ENCODE measurements around the gene ZNF486. TPM values are rescaled to one million over a fixed set of nuclear protein-coding genes. Genes with fewer than 3 reads are reported as not detected.
"Not testable (repeated sequence)": the region's sequence is repeated elsewhere in the genome, so short reads cannot be mapped to it uniquely, and the experiment has no call there.

ZNF486 gene
- total RNA-seq, 1 donor from 2014 or later = 1.1 TPM

DNA sequence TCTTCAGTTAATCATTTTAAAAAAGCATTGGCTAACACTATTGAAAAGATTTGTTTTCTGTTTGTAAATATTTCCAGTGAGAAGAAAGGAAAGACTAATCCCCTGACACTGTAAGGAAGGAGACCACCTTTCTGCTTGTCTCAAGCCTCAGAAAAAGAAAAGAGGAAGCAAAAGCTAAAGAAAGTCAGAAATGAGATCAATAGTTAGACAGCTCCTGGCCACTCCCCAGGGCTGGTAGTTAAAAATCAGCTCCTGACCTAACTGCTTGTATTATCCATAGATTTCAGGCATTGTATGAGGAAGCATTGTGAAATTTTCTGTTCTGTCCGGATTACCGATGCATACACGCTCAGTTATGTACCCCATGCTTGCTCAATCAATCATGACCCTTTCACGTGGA lies 76.6 kb downstream of the ZNF486 start:
- Histone ChIP-seq H3K36me3 (no peaks in the 10 kb centered on the region), H3K4me3 (no peak overlapping the region), H3K4me1 (no peaks in the 10 kb centered on the region), H3K27me3 (no peaks in the 10 kb centered on the region), H3K9me3 (no peaks in the 10 kb centered on the region), H3K27ac (no peak overlapping the region)
- TF ChIP-seq, protein P1, sequence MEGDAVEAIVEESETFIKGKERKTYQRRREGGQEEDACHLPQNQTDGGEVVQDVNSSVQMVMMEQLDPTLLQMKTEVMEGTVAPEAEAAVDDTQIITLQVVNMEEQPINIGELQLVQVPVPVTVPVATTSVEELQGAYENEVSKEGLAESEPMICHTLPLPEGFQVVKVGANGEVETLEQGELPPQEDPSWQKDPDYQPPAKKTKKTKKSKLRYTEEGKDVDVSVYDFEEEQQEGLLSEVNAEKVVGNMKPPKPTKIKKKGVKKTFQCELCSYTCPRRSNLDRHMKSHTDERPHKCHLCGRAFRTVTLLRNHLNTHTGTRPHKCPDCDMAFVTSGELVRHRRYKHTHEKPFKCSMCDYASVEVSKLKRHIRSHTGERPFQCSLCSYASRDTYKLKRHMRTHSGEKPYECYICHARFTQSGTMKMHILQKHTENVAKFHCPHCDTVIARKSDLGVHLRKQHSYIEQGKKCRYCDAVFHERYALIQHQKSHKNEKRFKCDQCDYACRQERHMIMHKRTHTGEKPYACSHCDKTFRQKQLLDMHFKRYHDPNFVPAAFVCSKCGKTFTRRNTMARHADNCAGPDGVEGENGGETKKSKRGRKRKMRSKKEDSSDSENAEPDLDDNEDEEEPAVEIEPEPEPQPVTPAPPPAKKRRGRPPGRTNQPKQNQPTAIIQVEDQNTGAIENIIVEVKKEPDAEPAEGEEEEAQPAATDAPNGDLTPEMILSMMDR (IDR thresholded peaks at IDR 0.05) = no peak
- intact Hi-C loops (cut with DNase I) = no loop called here
- DNase-seq (ENCODE audit: low spot score in 2 of 2) = no peak

DNA sequence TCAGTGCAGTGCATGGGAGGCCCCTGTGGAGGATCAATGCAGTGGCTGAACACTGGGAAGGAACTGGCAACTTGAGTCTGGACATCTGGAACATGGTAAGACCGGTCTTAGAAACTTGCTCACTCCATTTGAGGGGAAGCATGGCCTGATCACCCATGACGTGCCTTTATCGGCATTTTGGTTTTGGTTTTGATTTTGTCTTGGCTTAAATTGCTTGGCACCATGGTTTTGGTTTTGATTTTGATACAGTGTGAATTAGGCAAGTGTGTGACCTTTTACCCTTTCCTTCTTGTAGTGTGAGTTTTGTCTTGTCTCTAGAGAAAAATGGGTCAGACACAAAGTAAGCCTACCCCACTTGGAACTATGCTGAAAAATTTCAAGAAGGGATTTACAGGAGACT lies 77.3 kb downstream of the ZNF486 start:
- no peaks in the 10 kb centered on the region for H3K36me3 ChIP-seq
- TF ChIP-seq, protein P1 (IDR thresholded peaks at IDR 0.05) = no peak
- H3K27me3 ChIP-seq = no peaks in the 10 kb centered on the region
- intact Hi-C loops (cut with DNase I) = no loop called here
- H3K27ac ChIP-seq = no peak overlapping the region
- DNase-seq (ENCODE audit: low spot score in 2 of 2) = no peak
- H3K4me1 ChIP-seq = no peaks in the 10 kb centered on the region
- H3K4me3 ChIP-seq = no peak overlapping the region
- H3K9me3 ChIP-seq = no peaks in the 10 kb centered on the region

DNA sequence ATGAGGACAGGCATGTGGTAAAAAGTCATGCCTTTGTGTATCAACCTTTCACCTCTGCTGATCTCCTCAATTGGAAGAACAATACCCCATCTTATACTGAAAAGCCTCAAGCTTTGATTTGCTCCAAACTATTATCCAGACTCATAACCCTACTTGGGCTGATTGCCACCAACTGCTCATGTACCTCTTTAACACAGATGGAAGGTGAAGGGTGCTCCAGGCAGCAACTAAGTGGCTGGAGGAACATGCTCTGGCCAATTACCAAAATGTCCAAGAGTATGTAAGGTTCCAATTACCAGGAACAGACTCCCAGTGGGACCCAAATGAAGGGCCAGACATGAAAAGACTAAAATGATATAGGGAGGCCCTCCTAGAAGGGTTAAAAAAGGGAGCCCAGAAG lies 78.3 kb downstream of the ZNF486 start:
- TF ChIP-seq, protein P1 (IDR thresholded peaks at IDR 0.05) = no peak
- no peak for DNase-seq (ENCODE audit: low spot score in 2 of 2)
- no peak overlapping the region for H3K27ac ChIP-seq
- intact Hi-C loops (cut with DNase I) = no loop called here
- no peaks in the 10 kb centered on the region for H3K4me1 ChIP-seq
- H3K36me3 ChIP-seq = no peaks in the 10 kb centered on the region
- H3K4me3 ChIP-seq = no peak overlapping the region
- no peaks in the 10 kb centered on the region for H3K27me3 ChIP-seq
- H3K9me3 ChIP-seq = no peaks in the 10 kb centered on the region

DNA sequence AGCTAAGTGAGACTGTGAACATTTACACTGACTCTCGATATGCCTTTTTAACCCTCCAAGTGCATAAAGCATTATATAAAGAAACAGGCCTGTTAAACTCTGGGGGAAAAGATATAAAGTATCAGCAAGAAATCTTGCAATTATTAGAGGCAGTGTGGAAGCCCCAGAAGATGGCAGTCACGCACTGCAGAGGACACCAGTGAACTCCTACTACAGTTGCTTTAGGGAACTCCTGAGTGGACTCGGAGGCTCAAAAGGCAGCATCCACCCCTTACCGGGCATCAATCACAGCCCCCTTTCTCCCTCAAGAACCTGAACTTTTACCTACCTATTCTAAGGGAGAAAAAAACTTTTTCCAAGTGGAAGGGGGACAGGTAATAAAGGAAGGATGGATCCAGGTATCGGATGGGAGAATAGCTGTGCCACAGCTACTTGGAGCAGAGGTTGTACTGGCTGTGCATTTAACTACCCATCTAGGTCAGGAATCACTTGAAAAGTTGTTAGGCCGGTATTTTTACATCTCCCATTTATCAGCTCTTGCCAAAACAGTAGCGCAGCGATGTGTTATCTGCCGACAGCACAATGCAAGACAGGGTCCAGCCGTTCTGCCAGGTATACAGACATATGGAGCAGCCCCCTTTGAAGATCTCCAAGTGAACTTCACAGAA lies 80.1 kb downstream of the ZNF486 start:
- Histone ChIP-seq H3K27ac (no peak overlapping the region), H3K4me1 (no peaks in the 10 kb centered on the region), H3K9me3 (no peaks in the 10 kb centered on the region), H3K36me3 (no peaks in the 10 kb centered on the region), H3K27me3 (no peaks in the 10 kb centered on the region), H3K4me3 (no peak overlapping the region)
- DNase-seq (ENCODE audit: low spot score in 2 of 2) = no peak
- intact Hi-C loops (cut with DNase I) = no loop called here
- TF ChIP-seq, protein P1 (IDR thresholded peaks at IDR 0.05) = peak in 1 of 3 experiments; percentile 14

DNA sequence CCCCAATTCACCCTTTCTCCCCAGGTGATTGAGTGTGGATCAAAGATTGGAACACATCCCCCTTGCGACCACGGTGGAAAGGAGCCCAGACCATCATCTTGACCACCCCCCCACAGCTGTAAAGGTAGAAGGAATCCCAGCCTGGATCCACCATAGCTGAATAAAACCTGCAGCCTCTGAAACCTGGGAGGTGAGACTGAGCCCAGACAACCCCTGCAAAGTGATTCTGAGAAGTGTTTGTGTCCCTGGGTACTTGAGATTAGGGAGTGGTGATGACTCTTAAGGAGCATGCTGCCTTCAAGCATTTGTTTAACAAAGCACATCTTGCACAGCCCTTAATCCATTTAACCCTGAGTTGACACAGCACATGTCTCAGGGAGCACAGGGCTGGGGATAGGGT lies 81.2 kb downstream of the ZNF486 start:
- H3K27ac ChIP-seq; H3K27me3 ChIP-seq; H3K4me3 ChIP-seq; DNase-seq (ENCODE audit: low spot score in 2 of 2); H3K36me3 ChIP-seq; H3K4me1 ChIP-seq; intact Hi-C loops (cut with DNase I); H3K9me3 ChIP-seq: not testable (repeated sequence)

Other genes starting within 250 kb of the ZNF486 start
- 1.1 TPM for gene ZNF682, start 127.7 kb upstream of the ZNF486 start, total RNA-seq
- gene ZNF90, start 89.2 kb upstream of the ZNF486 start, total RNA-seq = not detected